ENCODE results near the gene PPP2R5E. TPM values are rescaled to one million over a fixed set of nuclear protein-coding genes. Genes with fewer than 3 reads are reported as not detected.
A peak's percentile ranks its signal among the peaks of the same experiment; 100 is the strongest.

PPP2R5E gene
- total and polyA plus RNA-seq, 2 experiments from 2014 or later: 15.5 to 22.7 TPM

- Histone ChIP-seq H3K9me3 (ENCODE audit: low read depth) (no peaks in the 10 kb centered on the region), H3K27ac (peak overlapping the region; percentile 24), H3K27me3 (no peaks in the 10 kb centered on the region), H3K36me3 (peaks cover 2% of the 10 kb centered on the region), H3K4me1 (ENCODE audit: low read depth) (peaks cover 18% of the 10 kb centered on the region), H3K4me3 (no peak overlapping the region)
- TF ChIP-seq CTCF (IDR thresholded peaks at IDR 0.05; ENCODE audit: low read depth, low read length): no peak
- DNase-seq (ENCODE audit: low read depth in 1 of 2, low spot score in 1 of 2): no peak
These were observed 138.3 kb downstream of the PPP2R5E start for GRCh38 chr14:63404906-63405305.

GRCh38 chr14:63401646-63402045 is 141.5 kb downstream of the PPP2R5E start:
- no peak for TF ChIP-seq CTCF (IDR thresholded peaks at IDR 0.05; ENCODE audit: low read depth, low read length)
- DNase-seq (ENCODE audit: low read depth in 1 of 2, low spot score in 1 of 2): no peak
- Histone ChIP-seq H3K4me3 (no peak overlapping the region), H3K27me3 (no peaks in the 10 kb centered on the region), H3K27ac (peak overlapping the region; percentile 73), H3K9me3 (ENCODE audit: low read depth) (no peaks in the 10 kb centered on the region), H3K4me1 (ENCODE audit: low read depth) (peaks cover 18% of the 10 kb centered on the region), H3K36me3 (no peaks in the 10 kb centered on the region)

GRCh38 chr14:63398952-63399351 is 144.2 kb downstream of the PPP2R5E start:
- H3K9me3 ChIP-seq (ENCODE audit: low read depth): no peaks in the 10 kb centered on the region
- H3K36me3 ChIP-seq: no peaks in the 10 kb centered on the region
- TF ChIP-seq CTCF (IDR thresholded peaks at IDR 0.05; ENCODE audit: low read depth, low read length): no peak
- no peak overlapping the region for H3K27ac ChIP-seq
- no peaks in the 10 kb centered on the region for H3K27me3 ChIP-seq
- no peak overlapping the region for H3K4me3 ChIP-seq
- no peak for DNase-seq (ENCODE audit: low read depth in 1 of 2, low spot score in 1 of 2)
- peaks cover 18% of the 10 kb centered on the region for H3K4me1 ChIP-seq (ENCODE audit: low read depth)

GRCh38 chr14:63394841-63395240 is 148.3 kb downstream of the PPP2R5E start:
- Histone ChIP-seq H3K4me3 (no peak overlapping the region), H3K27ac (no peak overlapping the region), H3K27me3 (no peaks in the 10 kb centered on the region), H3K4me1 (ENCODE audit: low read depth) (no peaks in the 10 kb centered on the region), H3K9me3 (ENCODE audit: low read depth) (no peaks in the 10 kb centered on the region), H3K36me3 (no peaks in the 10 kb centered on the region)
- TF ChIP-seq CTCF (IDR thresholded peaks at IDR 0.05; ENCODE audit: low read depth, low read length): no peak
- no peak for DNase-seq (ENCODE audit: low read depth in 1 of 2, low spot score in 1 of 2)

- H3K36me3 ChIP-seq: no peaks in the 10 kb centered on the region
- no peaks in the 10 kb centered on the region for H3K9me3 ChIP-seq (ENCODE audit: low read depth)
- H3K27me3 ChIP-seq: no peaks in the 10 kb centered on the region
- TF ChIP-seq CTCF (IDR thresholded peaks at IDR 0.05; ENCODE audit: low read depth, low read length): no peak
- H3K27ac ChIP-seq: no peak overlapping the region
- DNase-seq (ENCODE audit: low read depth in 1 of 2, low spot score in 1 of 2): no peak
- H3K4me3 ChIP-seq: no peak overlapping the region
- no peaks in the 10 kb centered on the region for H3K4me1 ChIP-seq (ENCODE audit: low read depth)
These were observed 148.7 kb downstream of the PPP2R5E start for GRCh38 chr14:63394432-63394831.

- Histone ChIP-seq H3K4me3 (no peak overlapping the region), H3K9me3 (ENCODE audit: low read depth) (no peaks in the 10 kb centered on the region), H3K27me3 (no peaks in the 10 kb centered on the region), H3K27ac (no peak overlapping the region), H3K36me3 (no peaks in the 10 kb centered on the region), H3K4me1 (ENCODE audit: low read depth) (no peaks in the 10 kb centered on the region)
- no peak for TF ChIP-seq CTCF (IDR thresholded peaks at IDR 0.05; ENCODE audit: low read depth, low read length)
- no peak for DNase-seq (ENCODE audit: low read depth in 1 of 2, low spot score in 1 of 2)
These were observed 150.2 kb downstream of the PPP2R5E start for GRCh38 chr14:63393012-63393411.

All from cardiac muscle cell (in vitro differentiated cells and primary cell).